BLaER1 treated with 17β-estradiol and CSF1 and Interleukin-3, amounts not matched to agents 10 nM and 100 nM (cell line): ENCODE results near the gene WFDC12.
A peak's percentile ranks its signal among the peaks of the same experiment; 100 is the strongest.
"Not testable (repeated sequence)": the region's sequence is repeated elsewhere in the genome, so short reads cannot be mapped to it uniquely, and the experiment has no call there.

Experiments
- H3K27ac ChIP-seq, 11 experiments: shearing (Covaris generic); formaldehyde crosslinking; 2 replicates each; pipeline ENCODE4 v1.8.1; 2022
- H3K27me3 ChIP-seq, 11 experiments: shearing (Covaris generic); formaldehyde crosslinking; 2 replicates each; pipeline ENCODE4 v1.8.1; 2022
- H3K36me3 ChIP-seq, 11 experiments: shearing (Covaris generic); formaldehyde crosslinking; 2 replicates each; pipeline ENCODE4 v1.8.1; 2022
- H3K4me1 ChIP-seq, 10 experiments: shearing (Covaris generic); formaldehyde crosslinking; 2 replicates each; pipeline ENCODE4 v1.8.1; 2022
- H3K4me2 ChIP-seq, 11 experiments: shearing (Covaris generic); formaldehyde crosslinking; 2 replicates each; pipeline ENCODE4 v1.8.1; 2022
- H3K4me3 ChIP-seq, 10 experiments: shearing (Covaris generic); formaldehyde crosslinking; 2 replicates each; pipeline ENCODE4 v1.8.1; 2022
- H3K9ac ChIP-seq, 11 experiments: shearing (Covaris generic); formaldehyde crosslinking; 2 replicates each; pipeline ENCODE4 v1.8.1; 2022
- H3K9me3 ChIP-seq, 11 experiments: shearing (Covaris generic); formaldehyde crosslinking; replicated peaks in 1 of 11; 2 replicates each; pipeline ENCODE4 v1.8.1; 2022
- H4K20me1 ChIP-seq, 11 experiments: shearing (Covaris generic); formaldehyde crosslinking; 2 replicates each; pipeline ENCODE4 v1.8.1; 2022
- Cebpa-rat ChIP-seq, 11 experiments: shearing (Covaris generic); IDR thresholded peaks; 2 replicates each; pipeline ENCODE4 v1.8.1; 2022

The WFDC12 gene

GRCh38 chr20:45124365-45124764 is at the start of gene WFDC12:
Gene WFDC12, minus strand, starts transcription at chr20:45124465. Its CDS starts 18 bp downstream, at chr20:45124447.
- Histone ChIP-seq H3K36me3 (no peaks in the 10 kb centered on the region), H3K4me3 (no peak within 1 kb of the TSS), H3K4me1 (no peaks in the 10 kb centered on the region; a peak in 1 of 20 replicates), H3K27ac (no peak within 1 kb of the TSS), H3K27me3 (no peaks in the 10 kb centered on the region), H3K9ac (no peak within 1 kb of the TSS), H4K20me1 (no peaks in the 10 kb centered on the region), H3K4me2 (no peak within 1 kb of the TSS), H3K9me3 (peaks cover 0 to 7% (median 0%) of the 10 kb centered on the region in 11 experiments; a peak in 7 of 22 replicates)
- TF ChIP-seq Cebpa-rat (IDR thresholded peaks at IDR 0.05): no peak

GRCh38 chr20:45173522-45173921 is 49.3 kb upstream of the WFDC12 start:
- H3K9ac ChIP-seq: no peak overlapping the region
- no peak overlapping the region for H3K27ac ChIP-seq
- H3K4me1 ChIP-seq: no peaks in the 10 kb centered on the region
- no peaks in the 10 kb centered on the region for H3K27me3 ChIP-seq
- H3K9me3 ChIP-seq: peaks cover 4 to 17% (median 10%) of the 10 kb centered on the region in 11 experiments; a peak in 18 of 22 replicates
- no peaks in the 10 kb centered on the region for H4K20me1 ChIP-seq
- no peak overlapping the region for H3K4me2 ChIP-seq
- H3K4me3 ChIP-seq: no peak overlapping the region
- TF ChIP-seq Cebpa-rat (IDR thresholded peaks at IDR 0.05): no peak
- no peaks in the 10 kb centered on the region for H3K36me3 ChIP-seq

GRCh38 chr20:45164906-45165305 is 40.6 kb upstream of the WFDC12 start:
- no peak for TF ChIP-seq Cebpa-rat (IDR thresholded peaks at IDR 0.05)
- Histone ChIP-seq H4K20me1 (no peaks in the 10 kb centered on the region), H3K4me2 (no peak overlapping the region), H3K4me3 (no peak overlapping the region), H3K27me3 (no peaks in the 10 kb centered on the region), H3K36me3 (no peaks in the 10 kb centered on the region), H3K4me1 (no peaks in the 10 kb centered on the region), H3K9me3 (peaks cover 11 to 76% (median 26%) of the 10 kb centered on the region in 11 experiments), H3K9ac (no peak overlapping the region), H3K27ac (no peak overlapping the region)

- H3K4me3 ChIP-seq: no peak overlapping the region
- H3K9ac ChIP-seq: no peak overlapping the region
- H3K27ac ChIP-seq: no peak overlapping the region
- H3K4me1 ChIP-seq: no peaks in the 10 kb centered on the region
- no peaks in the 10 kb centered on the region for H3K36me3 ChIP-seq
- peaks cover 16 to 85% (median 35%) of the 10 kb centered on the region in 11 experiments for H3K9me3 ChIP-seq
- no peak for TF ChIP-seq Cebpa-rat (IDR thresholded peaks at IDR 0.05)
- no peak overlapping the region for H3K4me2 ChIP-seq
- H4K20me1 ChIP-seq: no peaks in the 10 kb centered on the region
- no peaks in the 10 kb centered on the region for H3K27me3 ChIP-seq
Measured at GRCh38 chr20:45163083-45163803, 39.0 kb upstream of the WFDC12 start.

GRCh38 chr20:45157962-45158361 is 33.7 kb upstream of the WFDC12 start:
- H3K9ac ChIP-seq: no peak overlapping the region
- peaks cover 30 to 88% (median 62%) of the 10 kb centered on the region in 11 experiments for H3K9me3 ChIP-seq
- no peak overlapping the region for H3K4me2 ChIP-seq

GRCh38 chr20:45156713-45157112 is 32.4 kb upstream of the WFDC12 start:
- no peaks in the 10 kb centered on the region for H4K20me1 ChIP-seq
- peaks cover 0 to 32% (median 12%) of the 10 kb centered on the region in 10 experiments; a peak in 11 of 20 replicates for H3K4me1 ChIP-seq
- TF ChIP-seq Cebpa-rat (IDR thresholded peaks at IDR 0.05): no peak
- no peaks in the 10 kb centered on the region for H3K27me3 ChIP-seq
- H3K9me3 ChIP-seq: peaks cover 27 to 83% (median 53%) of the 10 kb centered on the region in 11 experiments
- H3K4me2 ChIP-seq: no peak overlapping the region
- peak overlapping the region in 4 of 11 experiments; percentile 3 to 71 (median 56); a peak in 5 of 22 replicates for H3K27ac ChIP-seq
- no peak overlapping the region for H3K9ac ChIP-seq
- no peaks in the 10 kb centered on the region; a peak in 3 of 22 replicates for H3K36me3 ChIP-seq
- H3K4me3 ChIP-seq: no peak overlapping the region

More at GRCh38 chr20:45157962-45158361, 33.7 kb upstream of the WFDC12 start:
- H3K27me3 ChIP-seq: no peaks in the 10 kb centered on the region
- peak overlapping the region in 1 of 10 experiments; percentile 3; a peak in 2 of 20 replicates for H3K4me3 ChIP-seq
- no peaks in the 10 kb centered on the region; a peak in 3 of 22 replicates for H3K36me3 ChIP-seq
- no peak overlapping the region for H3K27ac ChIP-seq
- H3K4me1 ChIP-seq: peaks cover 0 to 28% (median 12%) of the 10 kb centered on the region in 10 experiments; a peak in 11 of 20 replicates
- TF ChIP-seq Cebpa-rat (IDR thresholded peaks at IDR 0.05): no peak
- H4K20me1 ChIP-seq: no peaks in the 10 kb centered on the region

- H3K4me3 ChIP-seq, H3K9ac ChIP-seq, H4K20me1 ChIP-seq, H3K36me3 ChIP-seq, H3K27me3 ChIP-seq: not testable (repeated sequence)
- Histone ChIP-seq H3K27ac (peak overlapping the region in 6 of 11 experiments; percentile 14 to 71 (median 55); a peak in 10 of 22 replicates), H3K9me3 (peaks cover 27 to 67% (median 45%) of the 10 kb centered on the region in 11 experiments), H3K4me2 (peak overlapping the region in 6 of 11 experiments; percentile 17 to 84 (median 60); a peak in 8 of 22 replicates), H3K4me1 (peaks cover 0 to 32% (median 12%) of the 10 kb centered on the region in 10 experiments; a peak in 11 of 20 replicates)
Measured at GRCh38 chr20:45154794-45155193, 30.5 kb upstream of the WFDC12 start.

- H3K4me1 ChIP-seq: peaks cover 0 to 32% (median 12%) of the 10 kb centered on the region in 10 experiments; a peak in 11 of 20 replicates
- no peaks in the 10 kb centered on the region; a peak in 3 of 22 replicates for H3K36me3 ChIP-seq
- peak overlapping the region in 6 of 11 experiments; percentile 14 to 71 (median 55); a peak in 9 of 22 replicates for H3K27ac ChIP-seq
- peak overlapping the region in 6 of 11 experiments; percentile 17 to 84 (median 60); a peak in 11 of 22 replicates for H3K4me2 ChIP-seq
- TF ChIP-seq Cebpa-rat (IDR thresholded peaks at IDR 0.05): no peak
- no peak overlapping the region for H3K4me3 ChIP-seq
- H3K27me3 ChIP-seq: no peaks in the 10 kb centered on the region
- no peaks in the 10 kb centered on the region for H4K20me1 ChIP-seq
- H3K9me3 ChIP-seq: peaks cover 24 to 61% (median 40%) of the 10 kb centered on the region in 11 experiments
- no peak overlapping the region for H3K9ac ChIP-seq
Measured at GRCh38 chr20:45154183-45154582, 29.9 kb upstream of the WFDC12 start.

GRCh38 chr20:45153752-45154151 is 29.5 kb upstream of the WFDC12 start:
- no peak overlapping the region for H3K9ac ChIP-seq
- no peaks in the 10 kb centered on the region for H3K27me3 ChIP-seq
- H3K4me3 ChIP-seq: no peak overlapping the region
- H3K36me3 ChIP-seq: no peaks in the 10 kb centered on the region; a peak in 3 of 22 replicates
- peaks cover 20 to 57% (median 35%) of the 10 kb centered on the region in 11 experiments for H3K9me3 ChIP-seq
- peaks cover 0 to 32% (median 12%) of the 10 kb centered on the region in 10 experiments; a peak in 11 of 20 replicates for H3K4me1 ChIP-seq
- H3K27ac ChIP-seq: peak overlapping the region in 5 of 11 experiments; percentile 24 to 71 (median 63); a peak in 8 of 22 replicates
- H4K20me1 ChIP-seq: no peaks in the 10 kb centered on the region
- peak overlapping the region in 6 of 11 experiments; percentile 17 to 84 (median 60); a peak in 11 of 22 replicates for H3K4me2 ChIP-seq
- no peak for TF ChIP-seq Cebpa-rat (IDR thresholded peaks at IDR 0.05)
